Measurements from ENCODE around the gene ARSB.

ARSB gene

GRCh38 chr5:79030663-79031484 lies 45.8 kb upstream of the ARSB start:
- no peak for TF ChIP-seq FOXP2 (optimal IDR thresholded peaks at IDR 0.05; ENCODE audit: borderline replicate concordance, extremely low read depth, extremely low read length, insufficient read depth)
- no peak for TF ChIP-seq TAF1 (IDR thresholded peaks at IDR 0.05; ENCODE audit: borderline replicate concordance, insufficient read depth, low read length)
- no peak for TF ChIP-seq POLR2AphosphoS5 (IDR thresholded peaks at IDR 0.05; ENCODE audit: low read depth, low read length)
- no peak for TF ChIP-seq REST (IDR thresholded peaks at IDR 0.05; ENCODE audit: insufficient read depth in 1 of 2, low read depth in 2 of 2, low read length in 2 of 2)
- no peak for TF ChIP-seq SIN3A (IDR thresholded peaks at IDR 0.05; ENCODE audit: borderline replicate concordance, insufficient read depth, low read length)

GRCh38 chr5:79025054-79025472 lies 40.0 kb upstream of the ARSB start:
- no peak for TF ChIP-seq POLR2AphosphoS5 (IDR thresholded peaks at IDR 0.05; ENCODE audit: low read depth, low read length)
- no peak for TF ChIP-seq REST (IDR thresholded peaks at IDR 0.05; ENCODE audit: insufficient read depth in 1 of 2, low read depth in 2 of 2, low read length in 2 of 2)
- no peak for TF ChIP-seq FOXP2 (optimal IDR thresholded peaks at IDR 0.05; ENCODE audit: borderline replicate concordance, extremely low read depth, extremely low read length, insufficient read depth)
- no peak for TF ChIP-seq SIN3A (IDR thresholded peaks at IDR 0.05; ENCODE audit: borderline replicate concordance, insufficient read depth, low read length)
- TF ChIP-seq TAF1 (IDR thresholded peaks at IDR 0.05; ENCODE audit: borderline replicate concordance, insufficient read depth, low read length), result no peak

GRCh38 chr5:79023947-79024346 lies 38.8 kb upstream of the ARSB start:
- no peak for TF ChIP-seq REST (IDR thresholded peaks at IDR 0.05; ENCODE audit: insufficient read depth in 1 of 2, low read depth in 2 of 2, low read length in 2 of 2)
- TF ChIP-seq SIN3A (IDR thresholded peaks at IDR 0.05; ENCODE audit: borderline replicate concordance, insufficient read depth, low read length), result no peak
- no peak for TF ChIP-seq POLR2AphosphoS5 (IDR thresholded peaks at IDR 0.05; ENCODE audit: low read depth, low read length)
- TF ChIP-seq TAF1 (IDR thresholded peaks at IDR 0.05; ENCODE audit: borderline replicate concordance, insufficient read depth, low read length), result no peak
- no peak for TF ChIP-seq FOXP2 (optimal IDR thresholded peaks at IDR 0.05; ENCODE audit: borderline replicate concordance, extremely low read depth, extremely low read length, insufficient read depth)

GRCh38 chr5:79023348-79023747 lies 38.2 kb upstream of the ARSB start:
- no peak for TF ChIP-seq SIN3A (IDR thresholded peaks at IDR 0.05; ENCODE audit: borderline replicate concordance, insufficient read depth, low read length)
- TF ChIP-seq POLR2AphosphoS5 (IDR thresholded peaks at IDR 0.05; ENCODE audit: low read depth, low read length), result no peak
- TF ChIP-seq REST (IDR thresholded peaks at IDR 0.05; ENCODE audit: insufficient read depth in 1 of 2, low read depth in 2 of 2, low read length in 2 of 2), result no peak
- no peak for TF ChIP-seq TAF1 (IDR thresholded peaks at IDR 0.05; ENCODE audit: borderline replicate concordance, insufficient read depth, low read length)
- no peak for TF ChIP-seq FOXP2 (optimal IDR thresholded peaks at IDR 0.05; ENCODE audit: borderline replicate concordance, extremely low read depth, extremely low read length, insufficient read depth)

Data from PFSK-1 (cell line).